Measurements from ENCODE around the gene TBCK.

The TBCK gene

DNA sequence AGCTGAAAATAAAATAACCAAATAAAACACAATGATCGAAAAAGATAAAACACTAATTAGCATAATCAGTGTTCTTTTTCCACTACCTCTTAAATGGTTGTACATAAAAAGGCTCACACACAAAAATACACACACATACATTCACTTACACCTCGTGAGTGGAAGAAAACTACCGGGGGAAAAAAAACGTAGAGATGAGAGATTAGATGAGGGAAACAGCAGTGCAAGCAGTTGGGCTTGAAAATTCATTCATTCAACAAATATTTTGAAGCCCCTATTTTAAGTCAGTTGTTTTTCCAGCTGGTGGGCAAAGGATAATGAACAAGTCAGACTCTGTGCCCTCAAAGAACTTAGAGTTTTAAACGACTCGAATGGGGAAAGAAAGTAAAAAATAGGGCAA is 1.0 kb downstream of the TBCK start:
- Mint-ChIP-seq H3K27me3 (no peaks in the 10 kb centered on the region), H3K27ac (peak overlapping the region; percentile 83), H3K36me3 (peaks cover 3 to 7% of the 10 kb centered on the region in 2 donors), H3K4me1 (peaks cover 14 to 21% of the 10 kb centered on the region in 2 donors), H3K4me3 (no peak overlapping the region), H3K9me3 (no peaks in the 10 kb centered on the region)
- no peak for DNase-seq
- no peak for ATAC-seq (replicated peaks)

DNA sequence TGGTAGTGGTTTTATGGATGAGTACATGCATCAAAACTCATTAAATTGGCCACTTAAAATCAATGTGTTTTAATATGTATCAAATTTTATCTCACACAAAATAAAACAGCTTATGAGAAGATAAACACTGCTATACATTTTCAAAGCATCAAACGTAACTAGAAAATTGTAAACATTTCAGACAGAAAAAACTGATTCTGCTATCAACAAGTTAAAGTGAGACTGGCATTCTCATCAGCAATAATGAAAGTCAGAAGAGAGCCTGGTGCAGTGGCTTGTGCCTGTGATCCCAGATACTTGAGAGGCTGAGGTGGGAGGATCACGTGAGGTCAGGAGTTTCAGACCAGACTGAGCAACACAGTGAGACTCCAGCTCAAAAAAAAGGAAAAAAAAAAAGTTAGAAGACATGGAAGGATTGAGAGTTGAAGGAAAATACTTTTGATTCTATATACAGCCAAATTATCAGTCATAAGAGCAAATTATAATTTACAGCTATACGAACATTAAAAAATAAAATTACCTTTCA is 2.9 kb downstream of the TBCK start:
- H3K36me3 Mint-ChIP-seq = peaks cover 6 to 9% of the 10 kb centered on the region in 2 donors
- H3K27me3 Mint-ChIP-seq = no peaks in the 10 kb centered on the region
- DNase-seq = no peak
- no peaks in the 10 kb centered on the region for H3K9me3 Mint-ChIP-seq
- no peak overlapping the region for H3K4me3 Mint-ChIP-seq
- H3K4me1 Mint-ChIP-seq = peaks cover 13 to 17% of the 10 kb centered on the region in 2 donors
- H3K27ac Mint-ChIP-seq = peak overlapping the region; percentile 74
- no peak for ATAC-seq (replicated peaks)

DNA sequence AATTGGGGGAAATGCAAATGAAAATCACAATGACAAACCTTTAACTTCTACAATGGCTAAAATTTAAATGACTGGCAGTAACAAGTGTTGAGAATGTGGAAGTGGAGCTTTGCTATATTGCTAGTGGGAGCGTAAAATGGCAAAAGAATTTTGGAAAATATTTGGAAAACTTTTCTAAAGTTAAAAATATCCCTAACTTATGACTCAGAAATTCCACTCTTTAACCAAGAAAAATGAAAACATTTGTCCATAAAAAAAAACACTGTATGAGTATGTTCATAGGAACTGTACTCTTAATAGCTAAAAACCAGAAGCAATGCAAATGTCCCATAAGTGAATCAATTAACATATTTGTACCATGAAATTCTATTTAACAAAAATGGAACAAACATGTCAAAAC is 3.6 kb downstream of the TBCK start:
- no peak overlapping the region for H3K27ac Mint-ChIP-seq
- no peak for DNase-seq

DNA sequence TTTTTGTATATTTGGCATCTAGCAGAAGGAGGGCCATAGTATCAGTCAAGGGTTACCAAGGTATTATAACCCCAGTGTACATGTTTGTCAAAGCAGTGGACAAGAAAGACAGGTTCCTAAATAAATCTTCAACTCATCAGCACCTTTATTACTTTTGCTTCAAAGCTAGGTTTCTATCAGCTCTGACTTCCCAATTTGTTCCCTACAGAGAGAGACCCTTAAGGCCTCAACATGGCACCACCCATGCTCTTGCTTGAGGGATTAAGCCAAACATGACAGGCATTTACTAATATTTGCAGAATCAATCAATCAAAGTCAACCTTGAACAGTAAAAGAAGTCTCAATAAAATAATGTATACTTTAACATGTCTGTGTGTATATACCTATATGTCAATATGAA is 9.4 kb downstream of the TBCK start:
- no peaks in the 10 kb centered on the region for H3K27me3 Mint-ChIP-seq
- H3K4me3 Mint-ChIP-seq = no peak overlapping the region

More for the DNA sequence above, 3.6 kb downstream of the TBCK start:
- H3K4me1 Mint-ChIP-seq = peaks cover 13 to 17% of the 10 kb centered on the region in 2 donors
- no peaks in the 10 kb centered on the region for H3K9me3 Mint-ChIP-seq
- H3K36me3 Mint-ChIP-seq = peaks cover 6 to 9% of the 10 kb centered on the region in 2 donors
- no peak overlapping the region for H3K4me3 Mint-ChIP-seq
- no peak for ATAC-seq (replicated peaks)
- no peaks in the 10 kb centered on the region for H3K27me3 Mint-ChIP-seq

DNA sequence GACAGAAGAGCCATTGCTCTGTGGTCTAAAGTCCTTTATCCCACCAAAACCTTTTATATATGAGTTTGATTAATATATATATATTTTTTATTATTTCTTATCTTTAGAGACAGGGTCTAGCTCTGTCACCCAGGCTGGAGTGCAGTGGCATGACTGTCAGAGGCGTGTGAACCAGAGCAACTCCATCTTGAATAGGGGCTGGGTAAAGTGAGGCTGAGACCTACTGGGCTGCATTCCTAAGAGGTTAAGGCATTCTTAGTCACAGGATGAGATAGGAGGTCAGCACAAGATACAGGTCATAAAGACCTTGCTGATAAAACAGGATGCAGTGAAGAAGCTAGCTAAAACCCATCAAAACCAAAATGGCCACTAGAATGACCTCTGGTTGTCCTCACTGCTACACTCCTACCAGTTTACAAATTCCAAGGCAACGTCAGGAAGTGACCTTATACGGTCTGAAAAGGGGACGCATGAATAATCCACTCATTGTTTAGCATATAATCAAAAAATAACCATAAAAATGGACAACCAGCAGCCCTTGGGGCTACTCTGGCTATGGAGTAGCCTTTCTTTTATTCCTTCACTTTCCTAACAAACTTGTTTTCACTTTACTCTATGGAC is 10.5 kb downstream of the TBCK start:
- Mint-ChIP-seq H3K36me3 (peaks cover 18 to 30% of the 10 kb centered on the region in 2 donors), H3K27me3 (no peaks in the 10 kb centered on the region), H3K9me3 (no peaks in the 10 kb centered on the region), H3K27ac (no peak overlapping the region), H3K4me1 (peaks cover 7 to 16% of the 10 kb centered on the region in 2 donors), H3K4me3 (no peak overlapping the region)
- no peak for ATAC-seq (replicated peaks)
- no peak for DNase-seq

More for the DNA sequence above, 9.4 kb downstream of the TBCK start:
- Mint-ChIP-seq H3K4me1 (peaks cover 7 to 15% of the 10 kb centered on the region in 2 donors), H3K36me3 (peaks cover 18 to 30% of the 10 kb centered on the region in 2 donors), H3K9me3 (no peaks in the 10 kb centered on the region), H3K27ac (no peak overlapping the region)
- DNase-seq = no peak
- no peak for ATAC-seq (replicated peaks)

DNA sequence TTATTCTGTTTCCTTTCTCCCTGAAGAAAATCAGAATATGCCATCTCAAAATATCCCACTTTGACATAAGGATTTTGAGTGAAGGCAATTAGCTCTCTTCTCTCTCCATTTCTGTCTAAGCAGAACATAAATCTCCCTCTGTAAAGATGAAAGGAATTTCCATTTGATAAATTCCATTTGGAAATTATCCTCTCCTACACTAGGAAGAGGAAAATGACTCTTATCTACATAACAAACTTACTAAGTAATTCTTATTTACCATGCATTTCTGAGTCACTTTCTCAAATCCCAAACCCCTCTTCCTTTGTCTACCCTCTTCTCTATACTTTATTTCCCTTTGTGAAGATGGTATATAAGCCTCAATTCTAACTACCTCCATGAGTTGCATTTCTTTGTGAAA is 11.4 kb downstream of the TBCK start:
- ATAC-seq (replicated peaks) = no peak
- Mint-ChIP-seq H3K27ac (no peak overlapping the region), H3K4me3 (no peak overlapping the region), H3K27me3 (no peaks in the 10 kb centered on the region), H3K36me3 (peaks cover 23 to 37% of the 10 kb centered on the region in 2 donors), H3K9me3 (peaks cover 0 to 1% of the 10 kb centered on the region in 2 donors), H3K4me1 (peaks cover 11 to 16% of the 10 kb centered on the region in 2 donors)
- no peak for DNase-seq

DNA sequence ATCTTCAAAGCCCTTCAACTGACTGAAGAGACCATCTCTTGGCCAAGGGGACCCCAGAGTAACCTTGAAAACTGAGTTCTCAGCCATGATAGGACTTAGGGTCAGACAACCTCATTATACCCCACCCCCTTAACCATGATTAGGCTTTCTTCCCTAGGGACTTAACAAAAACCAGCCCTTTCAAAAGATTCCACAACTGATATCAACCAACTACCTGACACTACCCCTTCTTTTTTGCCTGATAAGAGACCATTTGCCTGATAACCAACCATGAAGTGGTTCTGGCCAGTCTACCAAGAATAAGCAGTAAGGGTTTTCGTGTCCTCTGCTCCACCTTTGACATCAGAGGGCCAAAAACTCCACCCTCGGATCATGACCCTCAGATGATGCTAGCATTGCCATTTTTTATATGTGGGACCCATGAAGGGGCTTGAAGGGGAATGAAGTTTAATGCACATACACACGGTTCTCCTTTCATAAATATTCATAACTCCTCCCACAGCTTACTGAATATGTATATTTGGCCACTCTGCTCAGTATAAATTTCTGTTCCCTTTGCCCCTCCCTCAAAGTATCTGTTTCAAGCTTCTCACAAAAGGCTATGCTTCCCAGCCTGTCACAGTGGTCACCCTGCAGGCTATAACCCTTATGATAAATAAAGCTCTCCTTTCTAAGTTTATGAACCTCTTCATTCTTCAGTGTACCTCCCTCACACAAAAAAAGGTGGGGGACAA is 12.3 kb downstream of the TBCK start:
- H3K4me3 Mint-ChIP-seq = no peak overlapping the region
- H3K36me3 Mint-ChIP-seq = peaks cover 23 to 39% of the 10 kb centered on the region in 2 donors
- ATAC-seq (replicated peaks) (no peak), DNase-seq (no peak)
- peaks cover 9 to 16% of the 10 kb centered on the region in 2 donors for H3K4me1 Mint-ChIP-seq
- H3K9me3 Mint-ChIP-seq = peaks cover 0 to 1% of the 10 kb centered on the region in 2 donors
- H3K27me3 Mint-ChIP-seq = no peaks in the 10 kb centered on the region
- peak overlapping the region; percentile 25 for H3K27ac Mint-ChIP-seq

DNA sequence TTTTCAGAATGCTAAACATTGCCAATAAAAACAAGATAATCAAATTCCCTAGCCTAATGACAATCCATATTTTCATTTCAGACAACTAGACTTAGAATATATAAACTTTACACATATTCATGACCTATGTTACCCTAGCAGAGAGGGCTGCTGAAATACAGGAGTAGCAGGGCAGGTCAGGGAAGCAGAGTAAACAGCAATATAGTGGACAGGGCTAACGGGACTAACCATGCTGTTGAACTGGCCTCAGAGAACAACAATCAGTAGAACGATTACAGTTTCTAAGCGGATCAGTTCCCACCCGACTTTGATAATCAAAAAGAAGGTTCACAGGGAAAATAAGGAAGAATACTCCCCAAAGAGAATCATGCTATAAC is 14.0 kb downstream of the TBCK start:
- no peaks in the 10 kb centered on the region for H3K27me3 Mint-ChIP-seq
- H3K36me3 Mint-ChIP-seq = peaks cover 20 to 44% of the 10 kb centered on the region in 2 donors
- H3K27ac Mint-ChIP-seq = no peak overlapping the region
- peaks cover 9 to 12% of the 10 kb centered on the region in 2 donors for H3K4me1 Mint-ChIP-seq
- ATAC-seq (replicated peaks) = no peak
- H3K9me3 Mint-ChIP-seq = peaks cover 0 to 1% of the 10 kb centered on the region in 2 donors
- DNase-seq = no peak
- no peak overlapping the region for H3K4me3 Mint-ChIP-seq

DNA sequence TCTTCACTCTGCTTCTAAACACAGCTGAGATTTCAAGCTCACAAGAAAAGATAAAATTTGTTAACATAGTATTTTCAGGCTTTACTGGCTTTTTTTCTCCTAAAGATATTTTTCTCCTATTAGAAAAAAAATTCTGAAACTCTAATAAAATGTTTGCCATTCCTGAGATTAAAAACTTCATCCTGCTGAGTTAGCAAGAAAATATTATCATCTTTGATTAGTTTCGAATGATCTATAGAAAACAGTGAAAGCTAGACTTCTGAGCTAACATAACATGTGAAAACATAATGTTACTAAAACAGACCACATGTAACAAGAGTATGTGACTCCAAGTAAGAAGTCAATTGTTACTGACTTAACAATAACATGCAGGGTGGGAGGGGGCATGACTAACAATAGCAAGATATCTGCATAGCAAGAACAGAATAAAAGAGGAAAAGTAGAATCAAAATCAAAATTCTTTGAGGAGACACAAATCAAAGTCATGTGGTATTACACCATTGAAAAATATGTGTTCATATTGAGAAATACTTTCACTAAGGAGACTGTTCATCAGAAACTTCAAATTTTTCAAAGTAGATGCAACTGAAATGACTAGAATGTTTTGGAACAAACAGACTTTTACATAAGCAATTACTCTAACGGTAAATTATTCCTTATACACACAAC is 14.5 kb downstream of the TBCK start:
- peaks cover 0 to 1% of the 10 kb centered on the region in 2 donors for H3K9me3 Mint-ChIP-seq
- H3K4me3 Mint-ChIP-seq = no peak overlapping the region
- no peaks in the 10 kb centered on the region for H3K27me3 Mint-ChIP-seq
- peaks cover 9 to 18% of the 10 kb centered on the region in 2 donors for H3K4me1 Mint-ChIP-seq
- DNase-seq (no peak), ATAC-seq (replicated peaks) (no peak)
- peaks cover 18 to 48% of the 10 kb centered on the region in 2 donors for H3K36me3 Mint-ChIP-seq
- H3K27ac Mint-ChIP-seq = no peak overlapping the region

DNA sequence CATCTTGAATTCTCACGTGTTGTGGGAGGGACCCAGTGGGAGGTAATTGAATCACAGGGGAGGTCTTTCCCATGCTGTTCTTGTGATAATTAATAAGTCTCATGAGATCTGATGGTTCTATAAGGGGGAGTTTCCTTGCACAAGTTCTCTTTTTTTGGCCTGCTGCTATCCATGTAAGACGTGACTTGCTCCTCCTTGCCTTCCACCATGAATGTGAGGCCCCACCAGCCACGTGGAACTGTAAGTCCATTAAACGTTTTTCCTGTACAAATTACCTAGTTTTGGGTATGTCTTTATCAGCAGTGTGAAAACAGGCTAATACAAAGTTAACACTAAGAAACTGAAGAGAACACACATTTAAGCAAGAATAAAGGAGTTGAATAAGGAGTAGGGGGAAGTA is 16.0 kb downstream of the TBCK start:
- Mint-ChIP-seq H3K27me3 (no peaks in the 10 kb centered on the region), H3K27ac (no peak overlapping the region), H3K9me3 (peaks cover 0 to 1% of the 10 kb centered on the region in 2 donors), H3K36me3 (peaks cover 24 to 47% of the 10 kb centered on the region in 2 donors), H3K4me1 (peaks cover 12 to 23% of the 10 kb centered on the region in 2 donors), H3K4me3 (no peak overlapping the region)
- DNase-seq (no peak), ATAC-seq (replicated peaks) (no peak)

DNA sequence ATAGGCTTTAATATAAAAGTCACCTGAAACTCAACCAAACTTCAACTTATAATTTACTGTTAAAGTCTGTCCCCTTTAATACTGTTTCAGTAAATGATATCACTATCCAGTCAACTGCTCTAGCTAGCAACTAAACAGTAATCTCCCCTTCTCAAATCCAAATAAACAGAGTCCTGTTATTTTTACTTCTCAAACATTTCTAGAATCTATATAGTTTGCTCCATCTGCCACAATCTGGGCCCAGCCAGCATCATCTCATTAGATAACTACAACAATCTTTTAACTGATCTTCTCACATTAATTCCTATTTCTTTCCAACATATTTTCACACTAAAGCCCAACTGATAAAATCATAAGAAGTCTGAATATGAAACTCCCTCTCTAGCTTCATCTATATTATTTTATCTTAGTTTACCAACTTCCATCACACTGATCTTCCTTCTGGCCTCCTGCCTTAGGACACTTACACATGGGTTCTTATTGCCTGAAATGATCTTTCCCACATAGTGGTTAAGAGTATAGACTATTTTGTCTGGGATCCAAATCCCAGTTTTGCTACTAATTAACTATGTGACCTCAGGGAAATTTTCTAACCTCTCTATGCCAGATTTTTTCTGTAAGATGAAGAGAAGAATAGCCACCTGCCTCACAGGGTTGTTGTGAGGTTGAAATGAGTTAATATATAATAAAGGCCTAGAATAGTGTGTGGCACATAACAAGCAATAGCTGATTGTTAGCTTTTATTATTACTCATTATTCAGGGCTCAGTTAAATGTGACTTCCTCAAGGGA is 18.6 kb downstream of the TBCK start:
- peaks cover 0 to 1% of the 10 kb centered on the region in 2 donors for H3K9me3 Mint-ChIP-seq
- peaks cover 7 to 23% of the 10 kb centered on the region in 2 donors for H3K4me1 Mint-ChIP-seq
- no peak for DNase-seq
- no peak overlapping the region for H3K4me3 Mint-ChIP-seq
- no peaks in the 10 kb centered on the region for H3K27me3 Mint-ChIP-seq
- no peak overlapping the region for H3K27ac Mint-ChIP-seq
- no peak for ATAC-seq (replicated peaks)
- H3K36me3 Mint-ChIP-seq = peaks cover 21 to 41% of the 10 kb centered on the region in 2 donors

DNA sequence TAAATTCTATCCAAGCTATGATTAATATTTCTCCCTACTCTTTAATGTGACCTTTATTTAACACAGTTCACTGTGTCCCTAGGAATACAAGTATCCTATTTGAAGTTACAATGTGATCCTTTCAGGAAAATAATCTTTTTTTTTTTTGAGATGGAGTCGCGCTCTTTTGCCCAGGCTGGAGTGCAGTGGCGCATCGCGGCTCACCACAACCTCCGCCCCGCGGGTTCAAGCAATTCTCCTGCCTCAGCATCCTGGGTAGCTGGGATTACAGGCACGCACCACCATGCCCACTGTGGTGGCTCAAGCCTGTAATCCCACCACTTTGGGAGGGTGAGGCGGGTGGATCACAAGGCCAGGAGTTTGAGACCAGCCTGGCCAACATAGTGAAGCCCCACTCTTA is 21.9 kb downstream of the TBCK start:
- DNase-seq = no peak
- Mint-ChIP-seq H3K9me3 (no peaks in the 10 kb centered on the region), H3K27me3 (no peaks in the 10 kb centered on the region), H3K4me3 (no peak overlapping the region), H3K4me1 (peaks cover 3 to 13% of the 10 kb centered on the region in 2 donors), H3K27ac (no peak overlapping the region), H3K36me3 (peaks cover 16 to 36% of the 10 kb centered on the region in 2 donors)
- no peak for ATAC-seq (replicated peaks)

DNA sequence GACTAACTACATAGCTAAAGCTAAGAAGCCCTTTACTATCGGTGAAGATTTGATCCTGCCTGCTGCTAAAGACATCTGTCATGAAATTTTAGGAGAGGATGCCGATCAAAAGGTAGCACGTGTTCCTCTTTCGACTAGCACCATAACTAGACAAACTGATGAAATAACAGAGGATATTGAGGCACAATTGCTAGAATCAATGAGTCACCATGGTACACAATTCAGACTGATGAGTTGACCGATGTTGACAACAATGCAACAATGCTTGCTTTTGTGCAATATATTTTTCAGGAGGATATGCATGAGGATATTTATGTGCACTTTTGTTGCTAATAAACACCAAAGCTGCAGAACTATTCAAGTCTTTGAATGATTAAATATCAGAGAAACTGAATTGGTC is 24.3 kb downstream of the TBCK start:
- Mint-ChIP-seq H3K9me3 (no peaks in the 10 kb centered on the region), H3K4me3 (no peak overlapping the region), H3K27me3 (no peaks in the 10 kb centered on the region), H3K36me3 (peaks cover 16 to 29% of the 10 kb centered on the region in 2 donors), H3K4me1 (peaks cover 3 to 7% of the 10 kb centered on the region in 2 donors), H3K27ac (no peak overlapping the region)
- no peak for ATAC-seq (replicated peaks)
- DNase-seq = no peak

DNA sequence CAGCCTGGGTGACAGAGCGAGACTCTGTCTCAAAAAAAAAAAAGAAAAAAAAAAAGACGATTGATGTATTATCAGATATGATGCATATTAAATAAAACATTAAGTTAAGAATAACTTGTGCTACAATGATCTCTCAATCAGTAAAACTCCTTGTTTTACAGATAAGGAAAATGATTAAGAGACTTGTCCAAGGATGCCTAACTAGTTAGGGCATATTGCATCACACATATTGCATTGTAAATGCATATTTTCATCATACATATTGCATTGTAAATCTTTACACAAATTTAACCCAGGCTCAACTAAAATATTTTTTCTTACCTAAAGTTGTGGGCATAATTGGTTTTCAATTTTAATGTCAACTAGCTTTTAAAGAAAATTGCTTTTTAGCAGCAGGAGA is 26.3 kb downstream of the TBCK start:
- Mint-ChIP-seq H3K4me3 (no peak overlapping the region), H3K27me3 (no peaks in the 10 kb centered on the region), H3K27ac (no peak overlapping the region), H3K36me3 (peaks cover 10 to 25% of the 10 kb centered on the region in 2 donors), H3K4me1 (no peaks in the 10 kb centered on the region), H3K9me3 (no peaks in the 10 kb centered on the region)
- no peak for ATAC-seq (replicated peaks)
- DNase-seq = no peak
